GM04504 (cell line): ENCODE measurements around the gene S100A3.
"Not testable (repeated sequence)": the region's sequence is repeated elsewhere in the genome, so short reads cannot be mapped to it uniquely, and the experiment has no call there.

ENCODE experiments used
- DNase-seq: peaks from one replicate; pipeline ENCODE4 v3.0.0-alpha.2; 2012; ENCODE audit warnings: low read depth

The S100A3 gene

DNA sequence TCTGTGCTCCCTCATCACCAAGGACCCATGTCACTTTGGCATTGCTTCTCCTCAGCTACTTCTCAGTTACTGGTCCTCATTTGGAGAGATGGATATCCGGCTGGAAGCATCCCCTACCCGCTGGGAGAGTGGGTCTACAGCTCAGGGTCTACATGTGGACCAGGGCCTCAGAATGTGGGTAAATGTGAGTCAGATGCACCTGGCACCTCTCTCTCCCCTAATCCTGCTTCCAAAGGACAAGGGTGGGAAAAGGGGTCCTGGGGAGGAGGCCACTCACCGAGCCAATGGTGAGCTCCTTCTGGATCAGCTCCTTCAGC, 14.2 kb downstream of the S100A3 start:
- DNase-seq, result no peak

DNA sequence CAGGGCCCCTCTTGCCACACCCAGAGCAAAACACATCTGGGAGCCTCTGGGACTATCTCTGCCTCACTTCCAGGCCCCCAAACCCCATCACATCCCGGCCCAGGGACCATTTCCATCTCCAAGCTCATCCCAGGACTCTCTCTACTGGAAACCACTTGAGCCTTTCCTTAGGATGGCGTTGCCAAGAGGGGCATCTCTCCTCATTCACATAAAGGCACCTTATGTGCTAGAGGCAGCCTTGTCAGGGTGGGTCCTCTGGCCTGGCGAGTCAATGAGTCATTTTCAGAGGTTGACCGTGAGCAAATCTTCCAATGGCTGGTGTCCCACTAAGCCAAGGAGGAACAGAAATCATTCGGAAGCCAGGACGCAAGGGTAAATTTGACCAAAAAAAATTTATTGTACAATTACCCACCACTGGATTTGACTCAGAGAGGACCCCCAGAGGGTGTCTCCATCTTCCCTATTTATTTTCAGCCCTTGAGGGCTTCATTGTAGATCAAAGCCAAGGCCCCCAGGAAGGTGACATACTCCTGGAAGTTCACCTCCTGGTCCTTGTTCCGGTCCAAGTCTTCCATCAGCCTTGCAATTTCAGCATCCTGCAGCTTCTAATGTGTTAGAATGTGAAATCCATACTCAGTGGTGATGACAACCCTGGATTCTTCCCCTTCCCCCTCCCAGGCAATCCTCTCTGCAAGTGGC, 14.7 kb downstream of the S100A3 start:
- DNase-seq, result no peak

DNA sequence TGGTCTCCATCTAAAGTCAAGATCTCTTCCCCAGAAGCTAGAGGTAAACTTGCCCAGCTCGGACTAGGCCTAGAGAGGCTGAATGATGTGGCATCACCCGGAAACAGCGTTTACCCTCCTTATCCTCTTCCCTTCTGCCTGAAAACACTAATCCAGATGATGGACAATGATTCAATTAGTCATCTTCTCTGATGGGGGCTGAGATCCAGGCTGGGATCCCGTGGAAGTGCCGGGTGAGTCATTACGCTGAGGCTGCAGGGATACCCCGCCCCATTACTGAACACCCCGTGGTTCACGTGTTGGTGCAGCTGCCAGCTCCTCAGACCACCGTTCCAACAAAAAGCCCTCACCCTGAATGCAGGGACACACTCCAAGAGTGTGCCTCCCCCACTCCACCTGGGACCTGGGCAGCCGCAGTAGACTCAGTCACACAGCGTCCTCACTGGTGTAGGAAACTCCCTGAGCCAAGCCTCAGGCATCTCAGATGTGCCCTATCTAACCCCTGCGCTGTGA, 15.3 kb downstream of the S100A3 start:
- peak; percentile 87 for DNase-seq

DNA sequence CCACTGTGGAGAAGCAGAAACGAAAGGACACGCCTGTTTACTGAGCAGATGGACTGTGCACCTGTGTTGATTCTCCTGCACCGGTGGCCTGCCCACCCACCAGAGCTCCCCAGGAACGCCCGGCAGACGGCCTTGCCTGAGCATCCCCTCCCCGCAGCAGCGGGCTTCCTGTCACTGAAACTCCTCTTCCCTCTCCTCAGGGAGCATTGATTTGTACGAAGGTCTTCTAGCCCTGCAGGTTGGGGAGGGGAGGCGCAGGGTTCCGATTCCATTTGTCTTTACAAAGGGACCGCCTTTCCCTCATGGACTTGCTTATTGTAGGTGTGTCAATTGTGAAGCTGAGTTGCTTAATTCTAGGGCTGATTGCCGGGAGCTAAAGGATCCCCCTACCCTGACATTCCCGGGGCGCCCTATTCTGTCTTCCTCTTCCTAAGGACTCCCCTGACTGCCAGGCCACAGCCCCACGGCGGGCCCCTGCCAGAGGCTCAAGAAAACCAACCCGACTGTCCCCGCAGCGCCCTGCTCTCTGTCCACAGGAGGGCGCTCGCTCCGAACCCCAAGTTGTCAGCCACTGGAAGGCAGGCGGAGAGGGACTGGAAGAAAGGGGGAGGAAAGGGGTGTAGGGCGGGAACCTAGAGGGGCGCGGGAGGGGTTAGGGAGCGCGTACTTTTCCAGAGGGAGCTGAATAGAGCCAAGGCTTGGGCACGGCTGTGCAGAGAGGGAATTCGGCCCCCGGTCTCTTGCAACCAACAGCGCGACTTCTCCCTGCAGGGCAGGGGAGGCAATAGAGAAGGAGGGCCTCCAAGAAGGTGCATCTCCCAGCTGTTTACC, 16.1 kb downstream of the S100A3 start:
- peak; percentile 80 for DNase-seq

DNA sequence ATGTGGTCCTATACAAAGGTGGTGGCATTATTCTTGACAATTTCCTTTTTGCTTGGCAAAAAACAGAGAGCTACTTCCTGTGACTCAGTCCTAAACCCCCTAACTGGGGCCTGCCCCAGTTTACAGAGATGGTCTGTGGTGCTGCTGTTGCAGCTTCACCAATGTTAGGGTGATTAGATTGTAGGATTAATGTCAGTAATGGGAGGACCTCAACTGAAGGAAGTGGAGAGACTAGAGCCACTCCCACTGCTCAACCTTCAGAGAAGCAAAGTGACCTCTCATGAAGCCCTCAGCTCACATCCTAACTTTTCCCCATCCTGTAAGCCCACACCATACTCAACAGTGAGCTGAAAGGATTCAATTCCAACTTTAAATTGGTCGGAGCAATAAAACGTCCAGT, 16.9 kb downstream of the S100A3 start:
- DNase-seq, result no peak

DNA sequence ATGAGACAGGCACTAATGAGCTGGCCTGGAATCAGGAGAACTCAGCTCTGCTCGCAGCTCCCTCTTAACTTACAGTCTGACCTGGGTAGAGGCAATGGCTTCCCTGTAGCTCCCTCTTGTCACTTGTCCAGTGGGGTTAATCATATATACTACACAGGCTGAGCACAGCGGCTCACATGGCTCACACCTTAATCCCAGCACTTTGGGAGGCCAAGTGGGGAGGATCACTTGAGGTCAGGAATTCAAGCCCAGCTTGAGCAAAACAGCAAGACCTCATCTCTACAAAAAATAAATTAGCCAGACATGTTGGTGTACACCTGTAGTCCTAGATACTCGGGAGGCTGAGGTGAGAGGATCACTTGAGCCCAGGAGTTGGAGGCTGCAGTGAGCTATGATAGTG, 17.4 kb downstream of the S100A3 start:
- DNase-seq, result no peak

DNA sequence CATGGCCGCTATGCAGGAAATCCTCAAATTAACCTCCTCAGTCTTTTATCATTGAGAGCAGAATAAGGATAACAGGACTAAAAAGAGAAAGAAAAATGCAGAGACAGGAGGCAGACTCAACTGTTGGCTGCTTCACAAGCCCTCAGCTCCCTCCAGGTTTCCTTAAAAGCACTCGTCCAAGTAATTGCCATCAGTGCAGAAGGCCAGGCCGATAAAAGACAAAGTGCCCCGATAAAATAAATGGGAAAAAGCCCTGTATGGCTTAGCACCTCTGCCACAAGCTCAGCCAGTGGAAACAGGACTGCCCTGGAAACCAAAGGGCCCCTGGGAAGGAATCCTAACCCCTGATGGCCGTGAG, 21.4 kb downstream of the S100A3 start:
- DNase-seq, result no peak

DNA sequence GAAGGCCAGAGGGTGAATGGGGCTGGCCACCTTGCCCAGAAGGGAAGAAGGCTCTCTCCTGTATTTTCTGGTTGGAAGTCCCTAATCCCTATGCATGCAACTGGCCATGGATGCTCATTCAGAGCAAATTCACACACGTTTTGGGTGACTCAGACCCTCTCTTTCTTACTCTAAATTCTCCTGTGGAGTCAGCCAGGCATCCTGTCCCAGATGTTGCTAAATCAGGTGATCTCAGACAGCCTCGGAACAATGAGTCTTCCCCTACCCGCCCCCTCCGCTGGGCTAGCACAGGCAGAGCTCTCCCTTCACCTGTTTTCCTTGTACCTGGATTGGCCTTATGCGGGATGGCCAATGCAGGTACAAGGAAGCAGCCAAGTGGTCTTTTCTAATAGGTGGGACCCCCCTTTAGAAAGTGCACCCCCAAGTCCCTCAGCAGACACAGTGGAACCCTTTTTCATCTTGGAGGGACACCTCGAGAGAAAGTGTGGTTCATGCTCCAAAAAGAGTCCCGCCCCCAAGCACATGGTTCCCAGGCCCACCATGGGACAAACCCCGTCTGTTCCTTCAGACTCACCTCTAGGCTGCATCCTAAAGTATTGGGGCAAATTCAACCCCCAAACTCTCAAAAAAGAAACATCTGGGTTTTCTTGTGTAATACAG, 21.9 kb downstream of the S100A3 start:
- DNase-seq, result no peak

DNA sequence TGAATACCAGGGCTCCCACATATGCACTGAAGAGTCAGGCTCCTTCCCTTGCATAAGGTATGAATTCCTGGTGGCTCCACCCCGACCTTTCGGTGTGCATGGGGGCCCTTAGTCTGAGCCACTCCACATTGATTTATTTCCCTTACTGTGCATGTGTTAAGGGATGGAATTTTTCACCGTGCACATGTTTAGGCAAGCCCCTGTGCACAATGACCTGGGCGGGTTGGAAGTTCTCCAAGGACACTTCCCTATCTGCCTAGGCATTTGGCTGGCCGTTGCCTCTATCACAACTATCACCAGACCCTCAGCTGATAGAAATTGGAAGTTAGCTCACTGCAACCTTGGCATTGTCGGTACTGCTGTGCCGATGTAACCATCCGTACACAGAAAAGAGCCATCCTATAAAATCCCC, 22.9 kb downstream of the S100A3 start:
- no peak for DNase-seq

DNA sequence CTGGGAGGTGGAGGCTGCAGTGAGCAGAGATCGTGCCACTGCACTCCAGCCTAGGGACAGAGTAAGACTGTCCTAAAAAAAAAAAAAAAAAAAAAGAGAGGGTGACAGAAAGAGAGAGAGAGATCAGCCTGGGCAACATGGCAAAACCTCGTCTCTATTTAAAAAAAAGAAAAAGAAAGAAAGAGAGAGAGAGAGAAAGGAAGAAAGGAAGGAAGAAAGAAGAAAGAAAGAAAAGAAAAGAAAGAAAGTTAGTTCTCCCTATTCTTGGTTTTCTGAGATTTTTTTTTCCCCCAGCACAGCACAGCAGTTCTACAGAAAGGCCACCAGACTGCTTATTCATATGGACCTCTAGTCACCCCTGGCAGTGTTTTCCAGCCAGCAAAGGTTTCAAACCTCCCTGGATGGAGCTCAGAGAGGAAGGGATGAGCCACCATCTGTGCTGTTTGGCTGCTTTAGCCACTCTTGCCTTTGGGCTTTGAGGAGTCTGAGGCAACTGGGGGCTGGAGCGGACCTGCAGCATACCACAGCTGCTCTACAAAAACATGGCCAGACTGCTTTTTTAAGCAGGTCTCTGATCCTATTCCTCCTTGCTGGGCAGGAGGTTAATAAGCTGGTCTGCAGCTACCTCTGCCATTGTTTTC, 23.9 kb downstream of the S100A3 start:
- DNase-seq, result no peak

DNA sequence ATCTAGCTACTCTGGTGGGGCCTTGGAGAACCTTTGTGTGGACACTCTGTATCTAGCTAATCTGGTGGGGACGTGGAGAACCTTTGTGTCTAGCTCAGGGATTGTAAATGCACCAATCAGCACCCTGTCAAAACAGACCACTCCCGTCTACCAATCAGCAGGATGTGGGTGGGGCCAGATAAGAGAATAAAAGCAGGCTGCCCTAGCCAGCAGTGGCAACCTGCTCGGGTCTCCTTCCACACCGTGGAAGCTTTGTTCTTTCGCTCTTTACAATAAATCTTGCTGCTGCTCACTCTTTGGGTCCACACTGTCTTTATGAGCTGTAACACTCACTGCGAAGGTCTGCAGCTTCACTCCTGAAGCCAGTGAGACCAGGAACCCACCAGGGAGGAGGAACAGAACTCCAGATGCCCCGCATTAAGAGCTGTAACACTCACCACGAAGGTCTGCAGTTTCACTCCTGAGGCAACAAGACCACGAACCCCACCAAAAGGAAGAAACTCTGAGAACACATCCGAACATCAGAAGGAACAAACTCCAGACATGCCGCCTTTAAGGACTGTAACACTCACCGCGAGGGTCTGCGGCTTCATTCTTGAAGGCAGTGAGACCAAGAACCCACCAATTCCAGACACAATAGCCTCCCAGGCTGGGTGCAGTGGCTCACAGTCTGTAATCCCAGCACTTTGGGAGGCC, 26.6 kb downstream of the S100A3 start:
- DNase-seq, result not testable (repeated sequence)

DNA sequence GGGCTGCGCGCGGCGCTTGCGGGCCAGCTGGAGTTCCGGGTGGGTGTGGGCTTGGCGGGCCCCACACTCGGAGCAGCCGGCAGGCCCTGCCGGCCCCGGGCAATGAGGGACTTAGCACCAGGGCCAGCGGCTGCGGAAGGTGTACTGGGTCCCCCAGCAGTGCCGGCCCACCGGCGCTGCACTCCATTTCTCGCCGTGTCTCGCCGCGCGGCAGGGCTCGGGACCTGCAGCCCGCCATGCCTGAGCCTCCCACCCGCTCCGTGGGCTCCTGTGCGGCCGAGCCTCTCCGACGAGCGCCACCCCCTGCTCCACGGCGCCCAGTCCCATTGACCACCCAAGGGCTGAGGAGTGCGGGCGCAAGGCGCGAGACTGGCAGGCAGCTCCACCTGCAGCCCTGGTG, 27.2 kb downstream of the S100A3 start:
- DNase-seq, result not testable (repeated sequence)

DNA sequence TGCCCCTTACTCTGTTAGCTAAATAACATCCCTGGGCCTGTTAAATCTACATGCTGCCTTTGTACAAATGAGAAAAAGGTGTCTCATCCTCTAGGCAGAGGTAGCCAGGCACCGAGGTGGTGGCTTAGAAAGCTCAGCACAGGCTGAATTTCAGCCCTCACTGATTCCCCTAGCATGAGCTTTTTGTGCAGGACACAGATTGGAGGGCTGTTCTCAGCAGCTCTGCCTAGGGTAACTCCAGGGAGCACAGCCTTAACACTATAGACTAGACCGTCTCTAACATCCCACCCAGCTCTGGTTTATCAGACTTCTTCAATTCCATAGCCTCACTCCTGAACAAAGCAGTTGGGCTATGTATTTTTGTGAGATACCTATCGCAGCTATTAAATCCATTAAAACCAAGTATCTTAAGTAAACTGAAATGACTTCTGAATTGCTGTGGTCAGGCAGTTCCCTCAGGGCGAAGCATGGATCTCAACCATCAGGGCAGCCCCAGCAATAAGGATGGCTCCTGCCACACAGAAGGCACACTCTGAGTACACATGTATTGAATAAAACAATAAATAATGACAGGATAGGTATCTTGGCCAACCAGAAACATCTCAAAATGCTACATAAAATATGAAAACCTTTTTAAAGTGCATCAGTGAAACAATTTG, 28.1 kb downstream of the S100A3 start:
- DNase-seq, result no peak

DNA sequence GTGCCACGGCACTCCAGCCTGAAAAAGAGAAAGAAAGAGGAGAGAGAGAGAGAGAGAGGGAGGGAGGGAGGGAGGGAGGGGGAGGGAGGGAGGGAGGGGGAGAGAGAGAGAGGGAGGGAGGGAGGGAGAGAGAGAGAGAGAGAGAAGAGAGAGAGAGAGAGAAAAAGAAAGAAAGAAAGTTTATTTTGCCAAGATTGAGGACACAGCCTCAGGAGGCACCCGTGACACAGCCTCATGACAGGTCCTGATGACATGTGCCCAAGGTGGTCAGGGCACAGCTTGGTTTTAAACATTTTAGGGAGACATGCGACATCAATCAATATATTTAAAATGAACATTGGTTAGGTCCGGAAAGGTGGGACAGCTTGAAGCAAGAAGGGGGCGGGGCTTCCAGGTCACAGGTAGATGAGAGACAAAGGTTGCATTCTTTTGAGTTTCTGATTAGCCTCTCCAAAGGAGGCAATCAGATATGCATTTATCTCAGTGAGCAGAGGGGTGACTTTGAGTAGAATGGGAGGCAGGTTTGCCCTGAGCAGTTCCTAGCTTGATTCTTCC, 28.8 kb downstream of the S100A3 start:
- not testable (repeated sequence) for DNase-seq

DNA sequence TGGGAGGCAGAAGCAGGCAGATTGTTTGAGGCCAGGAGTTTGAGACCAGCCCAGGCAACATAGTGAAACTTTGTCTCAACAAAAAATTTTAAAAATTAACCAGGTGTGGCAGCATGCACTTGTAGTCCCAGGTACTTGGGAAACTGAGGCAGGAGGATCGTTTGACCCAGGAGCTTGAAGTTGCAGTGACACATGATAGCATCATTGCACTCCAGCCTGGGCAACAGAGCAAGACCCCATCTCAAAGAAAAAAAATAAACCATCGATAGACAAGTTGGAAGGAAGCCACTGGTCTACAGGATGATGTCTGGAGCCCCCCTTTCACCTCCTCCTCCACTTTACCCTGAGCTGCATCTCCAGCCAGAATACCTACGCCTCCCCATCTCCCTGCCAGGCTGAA, 29.8 kb downstream of the S100A3 start:
- DNase-seq, result no peak

DNA sequence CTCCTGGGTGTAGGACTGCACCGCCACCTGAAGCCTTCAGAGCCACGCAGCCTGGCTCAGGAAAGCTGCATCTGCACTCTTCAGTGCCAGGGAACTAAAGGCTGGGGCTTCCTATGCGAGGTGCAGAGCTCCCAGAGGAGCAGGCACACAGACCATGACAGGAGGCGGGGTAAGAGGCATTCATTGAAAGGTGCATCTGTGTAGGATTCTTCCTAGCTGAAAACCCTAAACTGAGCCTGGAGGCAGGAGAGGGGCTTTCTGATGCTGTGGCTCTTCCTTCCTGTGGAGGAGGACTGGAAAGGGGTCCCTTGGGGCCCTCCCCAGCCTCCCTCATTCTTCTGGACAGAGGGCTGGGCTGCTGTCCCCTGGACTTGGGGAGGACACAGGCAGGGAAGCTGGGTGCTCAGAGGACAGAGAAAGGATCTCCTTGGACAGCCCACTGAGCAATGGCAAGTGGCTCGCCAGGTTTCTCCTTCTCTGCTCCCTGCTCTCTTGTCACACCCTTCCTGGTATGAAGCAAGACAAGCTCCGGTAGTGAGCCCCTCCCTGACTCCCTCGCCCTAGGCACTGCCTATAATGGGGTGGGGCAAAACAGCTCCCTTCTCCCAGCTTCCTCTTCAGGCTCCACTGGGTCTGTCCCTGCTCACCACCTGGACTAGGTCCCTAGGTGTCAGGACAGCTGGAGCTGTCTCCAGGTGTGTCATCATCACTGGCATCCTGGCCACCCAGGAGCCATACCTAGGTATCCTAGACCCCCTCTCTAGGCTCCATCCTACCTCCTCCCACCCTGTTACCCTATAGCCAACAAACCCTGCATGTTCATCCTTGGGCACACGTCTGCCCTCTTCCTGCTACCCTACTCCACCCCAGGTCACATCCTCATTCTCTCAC, 33.3 kb downstream of the S100A3 start:
- no peak for DNase-seq

DNA sequence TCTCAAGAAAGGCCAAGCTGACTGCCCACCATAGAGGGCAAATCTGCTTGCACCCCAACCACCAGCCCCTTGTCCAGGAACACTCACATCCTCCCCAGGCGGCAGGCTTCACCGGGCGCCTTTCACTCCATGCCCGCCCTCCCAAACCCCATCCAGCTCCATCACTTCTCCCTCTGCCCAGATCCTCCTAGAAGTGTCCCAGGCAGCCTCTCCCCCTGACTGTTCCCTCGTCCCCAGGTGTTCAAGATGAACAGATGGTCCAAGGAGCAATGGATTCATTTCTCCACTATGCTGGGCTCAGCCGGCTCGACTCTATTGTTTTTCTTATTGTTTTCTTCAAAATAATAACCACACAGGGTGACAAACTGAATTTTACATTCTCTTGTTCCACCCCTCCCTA, 35.4 kb downstream of the S100A3 start:
- no peak for DNase-seq

DNA sequence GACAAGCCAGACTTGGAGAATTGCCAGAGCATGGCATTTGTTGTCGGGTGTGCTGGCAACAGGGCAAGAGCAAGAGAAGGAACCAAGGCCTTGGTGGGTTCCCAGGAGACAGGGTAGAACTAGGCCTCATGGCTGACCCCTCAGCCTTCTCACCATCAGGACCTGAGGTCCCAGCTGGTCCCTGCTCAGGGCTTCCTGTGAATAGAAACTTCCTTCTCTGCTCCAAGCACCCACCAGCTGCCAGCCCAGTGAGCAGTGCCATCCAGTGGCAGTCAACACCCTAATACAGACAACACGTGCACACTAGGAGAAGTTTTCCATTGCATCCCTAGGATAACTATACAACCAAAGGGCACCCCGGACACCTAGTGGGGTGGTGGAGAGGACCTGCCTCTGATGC, 36.0 kb downstream of the S100A3 start:
- no peak for DNase-seq

DNA sequence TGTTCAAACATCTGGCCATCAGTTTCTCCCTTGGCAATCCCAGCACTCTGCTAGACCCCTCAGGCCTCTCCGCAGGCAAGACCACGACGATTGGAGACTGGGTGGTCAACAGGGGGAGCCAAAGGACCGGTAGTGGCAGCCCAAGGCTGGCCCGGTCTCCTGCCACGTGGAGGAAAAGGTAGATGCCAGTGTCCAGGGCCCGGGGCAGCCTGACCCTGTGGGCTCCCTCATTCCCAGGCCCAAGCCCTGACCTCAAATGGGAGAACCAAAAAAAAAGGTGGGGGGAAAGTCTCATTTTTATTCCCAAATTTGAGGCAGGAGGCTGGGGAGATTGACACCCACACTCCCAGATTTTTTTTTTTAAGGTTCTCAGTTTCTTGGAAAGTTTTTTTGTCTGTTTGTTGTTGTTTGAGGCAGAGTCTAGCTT, 38.1 kb downstream of the S100A3 start:
- no peak for DNase-seq

DNA sequence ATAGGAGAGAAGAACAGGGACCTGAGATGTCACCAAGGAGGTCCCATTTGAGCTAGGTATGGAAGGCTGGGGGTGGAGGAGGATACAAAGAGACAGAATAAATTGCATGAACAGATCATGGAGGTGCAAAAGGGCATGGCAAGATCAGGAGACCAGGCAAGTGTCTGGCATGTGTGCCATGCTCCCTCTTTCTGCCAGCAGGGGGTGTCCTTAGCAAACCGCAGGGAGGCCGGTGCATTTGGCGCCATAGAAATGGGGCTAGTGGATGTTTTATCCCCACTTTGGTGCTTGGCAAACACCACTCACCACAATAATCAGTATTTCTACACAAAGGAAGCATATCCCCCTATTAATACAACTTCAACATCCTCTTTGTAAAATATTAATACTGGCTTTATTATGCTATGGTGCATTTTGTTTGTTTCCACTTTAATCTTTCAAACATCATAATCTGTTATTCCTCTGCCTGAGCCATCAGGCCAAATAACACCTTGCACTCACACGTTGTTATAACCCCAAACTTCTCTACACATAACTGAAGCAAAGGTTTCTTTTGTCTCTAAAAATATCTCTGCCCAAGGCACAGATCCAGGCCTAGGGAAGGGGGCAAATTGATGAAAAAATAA, 39.2 kb downstream of the S100A3 start:
- no peak for DNase-seq
